Measurements from ENCODE around the gene NLRP14. TPM values are rescaled to one million over a fixed set of nuclear protein-coding genes. Genes with fewer than 3 reads are reported as not detected.

The NLRP14 gene
- total and polyA plus RNA-seq, 2 donors (not counting 3 experiments of a cell fraction or from before 2014, with no cell fraction given) = 0.24 to 0.26 TPM

DNA sequence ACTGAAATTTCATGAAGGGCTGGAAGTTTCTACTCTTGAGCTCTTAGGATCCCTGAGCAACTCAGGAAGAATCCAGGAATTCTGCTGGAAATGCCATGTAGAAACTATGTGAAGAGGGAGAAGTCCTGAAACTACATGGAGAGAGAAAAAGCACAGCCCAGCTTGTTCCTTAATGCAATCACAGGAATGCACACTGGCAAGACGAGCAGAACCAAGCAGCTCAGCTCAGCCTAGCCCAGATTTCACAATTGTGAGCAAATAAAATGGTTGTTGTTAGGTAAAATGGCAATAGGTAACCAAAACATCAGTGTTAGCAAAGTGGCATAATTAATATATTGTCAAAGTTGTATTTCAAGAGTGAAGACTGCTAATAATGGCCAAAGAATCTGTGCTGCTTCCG is 28.3 kb upstream of the NLRP14 start:
- no peak overlapping the region for H3K27ac ChIP-seq (ENCODE audit: insufficient read depth, low read depth, low read length)
- TF ChIP-seq POLR2AphosphoS5 (IDR thresholded peaks at IDR 0.05; ENCODE audit: insufficient read depth, low read depth, low read length) (no peak), JUN (IDR thresholded peaks at IDR 0.05; ENCODE audit: borderline replicate concordance, insufficient read depth, insufficient read length, low read depth) (no peak), FOS (IDR thresholded peaks at IDR 0.05; ENCODE audit: borderline replicate concordance, insufficient read depth, low read length) (no peak), POLR2A (IDR thresholded peaks at IDR 0.05; ENCODE audit: low read depth, low read length) (no peak), EZH2 (IDR thresholded peaks at IDR 0.05; ENCODE audit: borderline replicate concordance, low read depth, low read length, severe bottlenecking) (no peak), GATA2 (IDR thresholded peaks at IDR 0.05; ENCODE audit: insufficient read depth, insufficient read length, low read depth, low read length) (no peak), MYC (IDR thresholded peaks at IDR 0.05; ENCODE audit: low read depth, low read length) (no peak)
- TF ChIP-seq, protein P1, sequence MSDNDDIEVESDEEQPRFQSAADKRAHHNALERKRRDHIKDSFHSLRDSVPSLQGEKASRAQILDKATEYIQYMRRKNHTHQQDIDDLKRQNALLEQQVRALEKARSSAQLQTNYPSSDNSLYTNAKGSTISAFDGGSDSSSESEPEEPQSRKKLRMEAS (IDR thresholded peaks at IDR 0.05; ENCODE audit: insufficient read depth, insufficient read length) = no peak
- TF ChIP-seq, protein P2, sequence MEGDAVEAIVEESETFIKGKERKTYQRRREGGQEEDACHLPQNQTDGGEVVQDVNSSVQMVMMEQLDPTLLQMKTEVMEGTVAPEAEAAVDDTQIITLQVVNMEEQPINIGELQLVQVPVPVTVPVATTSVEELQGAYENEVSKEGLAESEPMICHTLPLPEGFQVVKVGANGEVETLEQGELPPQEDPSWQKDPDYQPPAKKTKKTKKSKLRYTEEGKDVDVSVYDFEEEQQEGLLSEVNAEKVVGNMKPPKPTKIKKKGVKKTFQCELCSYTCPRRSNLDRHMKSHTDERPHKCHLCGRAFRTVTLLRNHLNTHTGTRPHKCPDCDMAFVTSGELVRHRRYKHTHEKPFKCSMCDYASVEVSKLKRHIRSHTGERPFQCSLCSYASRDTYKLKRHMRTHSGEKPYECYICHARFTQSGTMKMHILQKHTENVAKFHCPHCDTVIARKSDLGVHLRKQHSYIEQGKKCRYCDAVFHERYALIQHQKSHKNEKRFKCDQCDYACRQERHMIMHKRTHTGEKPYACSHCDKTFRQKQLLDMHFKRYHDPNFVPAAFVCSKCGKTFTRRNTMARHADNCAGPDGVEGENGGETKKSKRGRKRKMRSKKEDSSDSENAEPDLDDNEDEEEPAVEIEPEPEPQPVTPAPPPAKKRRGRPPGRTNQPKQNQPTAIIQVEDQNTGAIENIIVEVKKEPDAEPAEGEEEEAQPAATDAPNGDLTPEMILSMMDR (IDR thresholded peaks at IDR 0.05; ENCODE audit: extremely low read depth in 1 of 2, insufficient read depth in 1 of 2, low read depth in 1 of 2, low read length in 2 of 2) = no peak

More for the DNA sequence above, 28.3 kb upstream of the NLRP14 start:
- H3K27me3 ChIP-seq (ENCODE audit: control insufficient read depth in 2 of 2, insufficient read depth in 2 of 2, low read length in 2 of 2) = no peaks in the 10 kb centered on the region
- intact Hi-C loops (cut with micrococcal nuclease) (loop anchor here (5.0 kb wide), 1 partner anchor 65 kb away; the partner anchor contains the start of gene ZNF215), dilution Hi-C loops (cut with MboI; ENCODE audit: extremely low pct_ligation_motif_present, low sequenced_read_pairs) (no loop called here)
- no peak for DNase-seq (ENCODE audit: low read depth, low spot score)
- H2AFZ ChIP-seq (ENCODE audit: low read depth, low read length) = no peak overlapping the region
- H3K4me2 ChIP-seq (ENCODE audit: insufficient read depth, low read length) = no peak overlapping the region
- no peaks in the 10 kb centered on the region for H3K4me1 ChIP-seq (ENCODE audit: control insufficient read depth, extremely low read depth, insufficient read depth, low read length)
- no peaks in the 10 kb centered on the region for H3K9me1 ChIP-seq (replicated peaks; ENCODE audit: control insufficient read depth, extremely low read depth, insufficient read depth, low read length)
- H3K36me3 ChIP-seq (ENCODE audit: control insufficient read depth in 2 of 2, extremely low read depth in 1 of 2, insufficient read depth in 2 of 2, low read length in 2 of 2) = no peaks in the 10 kb centered on the region
- POLR2A ChIA-PET = no interaction called here
- no peak for FAIRE-seq
- no peaks in the 10 kb centered on the region for H4K20me1 ChIP-seq (replicated peaks; ENCODE audit: control insufficient read depth, extremely low read depth, insufficient read depth, low read length)
- H3K4me3 ChIP-seq (replicated peaks in 1 of 3; ENCODE audit: insufficient read depth in 1 of 3, low read depth in 1 of 3, low read length in 3 of 3) = no peak overlapping the region
- CTCF ChIA-PET = interaction anchor here (1.9 kb wide), 1 partner anchor 180 kb away, joined by 6 read pairs; no protein-coding TSS in a partner anchor
- H3K79me2 ChIP-seq (ENCODE audit: control insufficient read depth, insufficient read depth, low read length) = no peaks in the 10 kb centered on the region
- H3K9me3 ChIP-seq (replicated peaks; ENCODE audit: control insufficient read depth, insufficient read depth, low read length) = no peaks in the 10 kb centered on the region
- no peak overlapping the region for H3K9ac ChIP-seq (replicated peaks; ENCODE audit: extremely low read depth, insufficient read depth, low read length)
- no TSS peak for BruUV-seq (replicated peaks)
